ENCODE measurements around the gene PLCB3.

GRCh38 chr11:64312947-64313346 is 61.6 kb downstream of the PLCB3 start:
- no peak for TF ChIP-seq POLR2A (IDR thresholded peaks at IDR 0.05)
- TF ChIP-seq, protein P1, sequence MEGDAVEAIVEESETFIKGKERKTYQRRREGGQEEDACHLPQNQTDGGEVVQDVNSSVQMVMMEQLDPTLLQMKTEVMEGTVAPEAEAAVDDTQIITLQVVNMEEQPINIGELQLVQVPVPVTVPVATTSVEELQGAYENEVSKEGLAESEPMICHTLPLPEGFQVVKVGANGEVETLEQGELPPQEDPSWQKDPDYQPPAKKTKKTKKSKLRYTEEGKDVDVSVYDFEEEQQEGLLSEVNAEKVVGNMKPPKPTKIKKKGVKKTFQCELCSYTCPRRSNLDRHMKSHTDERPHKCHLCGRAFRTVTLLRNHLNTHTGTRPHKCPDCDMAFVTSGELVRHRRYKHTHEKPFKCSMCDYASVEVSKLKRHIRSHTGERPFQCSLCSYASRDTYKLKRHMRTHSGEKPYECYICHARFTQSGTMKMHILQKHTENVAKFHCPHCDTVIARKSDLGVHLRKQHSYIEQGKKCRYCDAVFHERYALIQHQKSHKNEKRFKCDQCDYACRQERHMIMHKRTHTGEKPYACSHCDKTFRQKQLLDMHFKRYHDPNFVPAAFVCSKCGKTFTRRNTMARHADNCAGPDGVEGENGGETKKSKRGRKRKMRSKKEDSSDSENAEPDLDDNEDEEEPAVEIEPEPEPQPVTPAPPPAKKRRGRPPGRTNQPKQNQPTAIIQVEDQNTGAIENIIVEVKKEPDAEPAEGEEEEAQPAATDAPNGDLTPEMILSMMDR (IDR thresholded peaks at IDR 0.05), result no peak

Measured in sigmoid colon (tissue), 3 donors.